ENCODE results near the gene KRT76. TPM values are rescaled to one million over a fixed set of nuclear protein-coding genes. Genes with fewer than 3 reads are reported as not detected.

Gene KRT76
- total and polyA plus RNA-seq, 10 of the 15 experiments (the other 5 are each of a cell fraction or from before 2014, with no cell fraction given), result not detected

GRCh38 chr12:52811191-52812072 is 34.3 kb upstream of the KRT76 start (continued):
- TF ChIP-seq, protein P1, sequence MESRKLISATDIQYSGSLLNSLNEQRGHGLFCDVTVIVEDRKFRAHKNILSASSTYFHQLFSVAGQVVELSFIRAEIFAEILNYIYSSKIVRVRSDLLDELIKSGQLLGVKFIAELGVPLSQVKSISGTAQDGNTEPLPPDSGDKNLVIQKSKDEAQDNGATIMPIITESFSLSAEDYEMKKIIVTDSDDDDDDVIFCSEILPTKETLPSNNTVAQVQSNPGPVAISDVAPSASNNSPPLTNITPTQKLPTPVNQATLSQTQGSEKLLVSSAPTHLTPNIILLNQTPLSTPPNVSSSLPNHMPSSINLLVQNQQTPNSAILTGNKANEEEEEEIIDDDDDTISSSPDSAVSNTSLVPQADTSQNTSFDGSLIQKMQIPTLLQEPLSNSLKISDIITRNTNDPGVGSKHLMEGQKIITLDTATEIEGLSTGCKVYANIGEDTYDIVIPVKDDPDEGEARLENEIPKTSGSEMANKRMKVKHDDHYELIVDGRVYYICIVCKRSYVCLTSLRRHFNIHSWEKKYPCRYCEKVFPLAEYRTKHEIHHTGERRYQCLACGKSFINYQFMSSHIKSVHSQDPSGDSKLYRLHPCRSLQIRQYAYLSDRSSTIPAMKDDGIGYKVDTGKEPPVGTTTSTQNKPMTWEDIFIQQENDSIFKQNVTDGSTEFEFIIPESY (IDR thresholded peaks at IDR 0.05), result no peak
- TF ChIP-seq PAX5 (IDR thresholded peaks at IDR 0.05; ENCODE audit: borderline replicate concordance, low read depth, low read length), result no peak

DNA sequence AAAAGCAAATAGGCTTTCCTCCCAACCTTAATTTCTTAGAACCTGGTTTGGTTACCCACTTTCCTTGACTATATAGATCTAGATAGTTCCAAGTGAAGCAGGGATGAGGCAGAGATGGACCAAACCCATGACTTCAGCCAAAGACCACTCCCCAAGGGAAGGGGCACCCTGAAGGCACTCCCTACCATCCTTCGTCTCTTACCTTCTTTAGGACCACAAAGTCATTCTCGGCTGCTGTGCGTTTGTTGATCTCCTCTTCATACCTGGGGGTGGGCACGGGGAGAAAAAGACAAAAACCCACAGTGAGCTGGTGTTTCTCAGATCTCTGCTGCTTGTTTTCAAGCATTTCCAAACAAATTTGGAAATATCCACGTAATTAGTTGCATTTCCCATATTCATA is 33.4 kb upstream of the KRT76 start:
- SMC1A ChIA-PET (ENCODE audit: uncharacterized antibody, unreplicated experiment), result no interaction called here
- Histone ChIP-seq H2AFZ (ENCODE audit: control insufficient read depth, low read depth, low read length) (no peak overlapping the region), H3K9me3 (replicated peaks; ENCODE audit: control insufficient read depth, insufficient read depth, low read length) (no peaks in the 10 kb centered on the region), H3K4me2 (ENCODE audit: control insufficient read depth, insufficient read depth) (no peak overlapping the region), H3K27me3 (replicated peaks in 1 of 2; ENCODE audit: control insufficient read depth in 2 of 2, insufficient read depth in 2 of 2, low read length in 1 of 2) (peaks cover 0 to 5% of the 10 kb centered on the region in 2 experiments; a peak in 2 of 4 replicates), H3K4me3 (no peak overlapping the region), H3K27ac (ENCODE audit: control insufficient read depth, insufficient read depth) (no peak overlapping the region), H3K9ac (ENCODE audit: control insufficient read depth, insufficient read depth, low read length) (no peak overlapping the region), H3K79me2 (ENCODE audit: control insufficient read depth, insufficient read depth, low read length) (no peaks in the 10 kb centered on the region), H3K4me1 (ENCODE audit: control insufficient read depth, insufficient read depth, low read length) (no peaks in the 10 kb centered on the region), H4K20me1 (ENCODE audit: control insufficient read depth, insufficient read depth) (no peaks in the 10 kb centered on the region), H3K36me3 (ENCODE audit: control insufficient read depth in 2 of 2, insufficient read depth in 2 of 2, low read length in 1 of 2) (no peaks in the 10 kb centered on the region)
- no TSS peak for BruUV-seq (replicated peaks)
- intact Hi-C loops (cut with micrococcal nuclease; ENCODE audit: unreplicated experiment), result no loop called here
- 25% methylated on average over 5 of the region's 5 CpGs for WGBS (ENCODE audit: insufficient coverage, insufficient replicate concordance, low lambda C conversion rate, missing lambda C conversion rate)
- ATAC-seq (no peak), DNase-seq (ENCODE audit: low read depth, low spot score) (no peak), FAIRE-seq (no peak)
- POLR2A ChIA-PET, result no interaction called here
- in situ Hi-C loops (cut with MboI), result no loop called here
- CTCF ChIA-PET, result no interaction called here
- RAD21 ChIA-PET (ENCODE audit: unreplicated experiment), result no interaction called here
- TF ChIP-seq, protein P2, sequence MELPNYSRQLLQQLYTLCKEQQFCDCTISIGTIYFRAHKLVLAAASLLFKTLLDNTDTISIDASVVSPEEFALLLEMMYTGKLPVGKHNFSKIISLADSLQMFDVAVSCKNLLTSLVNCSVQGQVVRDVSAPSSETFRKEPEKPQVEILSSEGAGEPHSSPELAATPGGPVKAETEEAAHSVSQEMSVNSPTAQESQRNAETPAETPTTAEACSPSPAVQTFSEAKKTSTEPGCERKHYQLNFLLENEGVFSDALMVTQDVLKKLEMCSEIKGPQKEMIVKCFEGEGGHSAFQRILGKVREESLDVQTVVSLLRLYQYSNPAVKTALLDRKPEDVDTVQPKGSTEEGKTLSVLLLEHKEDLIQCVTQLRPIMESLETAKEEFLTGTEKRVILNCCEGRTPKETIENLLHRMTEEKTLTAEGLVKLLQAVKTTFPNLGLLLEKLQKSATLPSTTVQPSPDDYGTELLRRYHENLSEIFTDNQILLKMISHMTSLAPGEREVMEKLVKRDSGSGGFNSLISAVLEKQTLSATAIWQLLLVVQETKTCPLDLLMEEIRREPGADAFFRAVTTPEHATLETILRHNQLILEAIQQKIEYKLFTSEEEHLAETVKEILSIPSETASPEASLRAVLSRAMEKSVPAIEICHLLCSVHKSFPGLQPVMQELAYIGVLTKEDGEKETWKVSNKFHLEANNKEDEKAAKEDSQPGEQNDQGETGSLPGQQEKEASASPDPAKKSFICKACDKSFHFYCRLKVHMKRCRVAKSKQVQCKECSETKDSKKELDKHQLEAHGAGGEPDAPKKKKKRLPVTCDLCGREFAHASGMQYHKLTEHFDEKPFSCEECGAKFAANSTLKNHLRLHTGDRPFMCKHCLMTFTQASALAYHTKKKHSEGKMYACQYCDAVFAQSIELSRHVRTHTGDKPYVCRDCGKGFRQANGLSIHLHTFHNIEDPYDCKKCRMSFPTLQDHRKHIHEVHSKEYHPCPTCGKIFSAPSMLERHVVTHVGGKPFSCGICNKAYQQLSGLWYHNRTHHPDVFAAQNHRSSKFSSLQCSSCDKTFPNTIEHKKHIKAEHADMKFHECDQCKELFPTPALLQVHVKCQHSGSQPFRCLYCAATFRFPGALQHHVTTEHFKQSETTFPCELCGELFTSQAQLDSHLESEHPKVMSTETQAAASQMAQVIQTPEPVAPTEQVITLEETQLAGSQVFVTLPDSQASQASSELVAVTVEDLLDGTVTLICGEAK (IDR thresholded peaks at IDR 0.05; ENCODE audit: borderline replicate concordance), result no peak
- TF ChIP-seq, protein P3, sequence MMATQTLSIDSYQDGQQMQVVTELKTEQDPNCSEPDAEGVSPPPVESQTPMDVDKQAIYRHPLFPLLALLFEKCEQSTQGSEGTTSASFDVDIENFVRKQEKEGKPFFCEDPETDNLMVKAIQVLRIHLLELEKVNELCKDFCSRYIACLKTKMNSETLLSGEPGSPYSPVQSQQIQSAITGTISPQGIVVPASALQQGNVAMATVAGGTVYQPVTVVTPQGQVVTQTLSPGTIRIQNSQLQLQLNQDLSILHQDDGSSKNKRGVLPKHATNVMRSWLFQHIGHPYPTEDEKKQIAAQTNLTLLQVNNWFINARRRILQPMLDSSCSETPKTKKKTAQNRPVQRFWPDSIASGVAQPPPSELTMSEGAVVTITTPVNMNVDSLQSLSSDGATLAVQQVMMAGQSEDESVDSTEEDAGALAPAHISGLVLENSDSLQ (IDR thresholded peaks at IDR 0.05), result no peak
- TF ChIP-seq, protein P4, sequence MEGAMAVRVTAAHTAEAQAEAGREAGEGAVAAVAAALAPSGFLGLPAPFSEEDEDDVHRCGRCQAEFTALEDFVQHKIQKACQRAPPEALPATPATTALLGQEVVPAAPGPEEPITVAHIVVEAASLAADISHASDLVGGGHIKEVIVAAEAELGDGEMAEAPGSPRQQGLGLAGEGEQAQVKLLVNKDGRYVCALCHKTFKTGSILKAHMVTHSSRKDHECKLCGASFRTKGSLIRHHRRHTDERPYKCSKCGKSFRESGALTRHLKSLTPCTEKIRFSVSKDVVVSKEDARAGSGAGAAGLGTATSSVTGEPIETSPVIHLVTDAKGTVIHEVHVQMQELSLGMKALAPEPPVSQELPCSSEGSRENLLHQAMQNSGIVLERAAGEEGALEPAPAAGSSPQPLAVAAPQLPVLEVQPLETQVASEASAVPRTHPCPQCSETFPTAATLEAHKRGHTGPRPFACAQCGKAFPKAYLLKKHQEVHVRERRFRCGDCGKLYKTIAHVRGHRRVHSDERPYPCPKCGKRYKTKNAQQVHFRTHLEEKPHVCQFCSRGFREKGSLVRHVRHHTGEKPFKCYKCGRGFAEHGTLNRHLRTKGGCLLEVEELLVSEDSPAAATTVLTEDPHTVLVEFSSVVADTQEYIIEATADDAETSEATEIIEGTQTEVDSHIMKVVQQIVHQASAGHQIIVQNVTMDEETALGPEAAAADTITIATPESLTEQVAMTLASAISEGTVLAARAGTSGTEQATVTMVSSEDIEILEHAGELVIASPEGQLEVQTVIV (IDR thresholded peaks at IDR 0.05; ENCODE audit: borderline replicate concordance, partially characterized antibody), result no peak
- TF ChIP-seq EGR1 (IDR thresholded peaks at IDR 0.05; ENCODE audit: borderline replicate concordance in 1 of 2, low read depth in 2 of 2, low read length in 2 of 2) (no peak), PBX3 (IDR thresholded peaks at IDR 0.05; ENCODE audit: insufficient replicate concordance, low read depth, low read length) (no peak), CHD4 (IDR thresholded peaks at IDR 0.05) (no peak)

All from GM12878 (cell line).